ENCODE results near the gene MAP3K2.

DNA sequence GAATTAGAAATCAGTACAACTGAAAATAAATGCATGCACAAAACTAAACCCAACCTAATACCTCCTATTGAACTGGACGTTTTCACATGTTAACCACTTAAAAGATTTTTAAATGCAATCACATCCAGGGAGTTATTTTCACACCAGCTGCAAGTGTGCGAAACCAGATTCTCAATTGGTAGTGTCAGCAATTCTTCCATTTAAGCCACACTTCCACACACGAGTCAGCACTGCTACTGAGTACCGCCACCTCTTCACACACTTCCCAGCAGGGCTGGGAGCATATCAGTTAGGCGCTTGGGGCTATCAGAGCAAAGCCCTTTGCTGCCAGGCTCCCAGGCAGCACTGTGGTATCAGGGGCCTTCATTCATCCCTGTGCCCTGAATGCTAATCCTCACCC is 108.0 kb downstream of the MAP3K2 start:
- TF ChIP-seq, protein P1, sequence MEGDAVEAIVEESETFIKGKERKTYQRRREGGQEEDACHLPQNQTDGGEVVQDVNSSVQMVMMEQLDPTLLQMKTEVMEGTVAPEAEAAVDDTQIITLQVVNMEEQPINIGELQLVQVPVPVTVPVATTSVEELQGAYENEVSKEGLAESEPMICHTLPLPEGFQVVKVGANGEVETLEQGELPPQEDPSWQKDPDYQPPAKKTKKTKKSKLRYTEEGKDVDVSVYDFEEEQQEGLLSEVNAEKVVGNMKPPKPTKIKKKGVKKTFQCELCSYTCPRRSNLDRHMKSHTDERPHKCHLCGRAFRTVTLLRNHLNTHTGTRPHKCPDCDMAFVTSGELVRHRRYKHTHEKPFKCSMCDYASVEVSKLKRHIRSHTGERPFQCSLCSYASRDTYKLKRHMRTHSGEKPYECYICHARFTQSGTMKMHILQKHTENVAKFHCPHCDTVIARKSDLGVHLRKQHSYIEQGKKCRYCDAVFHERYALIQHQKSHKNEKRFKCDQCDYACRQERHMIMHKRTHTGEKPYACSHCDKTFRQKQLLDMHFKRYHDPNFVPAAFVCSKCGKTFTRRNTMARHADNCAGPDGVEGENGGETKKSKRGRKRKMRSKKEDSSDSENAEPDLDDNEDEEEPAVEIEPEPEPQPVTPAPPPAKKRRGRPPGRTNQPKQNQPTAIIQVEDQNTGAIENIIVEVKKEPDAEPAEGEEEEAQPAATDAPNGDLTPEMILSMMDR (IDR thresholded peaks at IDR 0.05), result no peak
- TF ChIP-seq ZFX (IDR thresholded peaks at IDR 0.05; ENCODE audit: borderline replicate concordance), result no peak

All from 22Rv1 (cell line).